Measurements from ENCODE around the gene OR1F1. TPM values are rescaled to one million over a fixed set of nuclear protein-coding genes. Genes with fewer than 3 reads are reported as not detected.

OR1F1 gene
- total and polyA plus RNA-seq, 9 of the 15 experiments (the other 6 are each of a cell fraction or from before 2014, with no cell fraction given), result 0.15 to 0.61 (median 0.35) TPM; not detected in 3

DNA sequence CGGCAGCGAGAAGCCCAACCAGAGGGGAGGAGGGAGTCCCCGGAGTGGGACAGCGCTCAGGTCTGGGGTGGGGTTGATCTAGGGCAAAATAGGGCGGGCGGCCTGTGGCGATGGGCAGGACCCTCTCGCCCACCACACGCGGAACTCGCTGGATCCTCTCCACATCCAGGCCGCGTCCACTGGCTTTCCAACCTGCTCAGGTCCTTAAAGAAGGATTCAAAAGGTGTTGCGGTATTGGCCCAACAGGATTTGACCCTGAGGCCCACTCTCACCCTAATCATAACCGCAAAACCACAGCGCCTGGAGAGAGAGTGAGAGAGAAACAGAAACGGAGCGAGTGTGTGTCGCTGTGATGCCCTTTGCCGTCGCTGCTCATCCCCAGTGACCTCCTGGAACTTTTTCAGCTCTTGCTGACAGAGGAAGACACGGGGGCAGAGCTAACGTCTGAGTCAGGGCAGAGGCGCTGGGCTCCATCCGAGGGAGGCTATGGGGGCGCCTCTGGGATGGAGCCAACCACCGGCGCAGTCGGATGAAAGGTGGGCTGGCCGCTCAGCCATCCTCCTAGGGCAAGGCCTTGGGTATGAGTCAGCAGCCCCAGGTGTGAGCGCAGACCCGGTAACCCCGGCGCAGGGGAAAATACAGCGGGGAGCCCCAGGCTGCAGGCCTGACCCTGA lies 16.7 kb upstream of the OR1F1 start (continued):
- TF ChIP-seq, protein P1, sequence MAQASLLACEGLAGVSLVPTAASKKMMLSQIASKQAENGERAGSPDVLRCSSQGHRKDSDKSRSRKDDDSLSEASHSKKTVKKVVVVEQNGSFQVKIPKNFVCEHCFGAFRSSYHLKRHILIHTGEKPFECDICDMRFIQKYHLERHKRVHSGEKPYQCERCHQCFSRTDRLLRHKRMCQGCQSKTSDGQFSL (CRISPR knock-in tag; IDR thresholded peaks at IDR 0.05), result no peak
- TF ChIP-seq, protein P1 (tag; IDR thresholded peaks at IDR 0.05), result no peak
- no peak for TF ChIP-seq ZNF561 (CRISPR knock-in tag; conservative IDR thresholded peaks at IDR 0.05)
- TF ChIP-seq CEBPB (tag; IDR thresholded peaks at IDR 0.05), result no peak
- no peak for TF ChIP-seq CBX1 (IDR thresholded peaks at IDR 0.05; ENCODE audit: low read depth)
- TF ChIP-seq NCOA2 (IDR thresholded peaks at IDR 0.05; ENCODE audit: partially characterized antibody in 2 of 2), result no peak
- TF ChIP-seq TRIM28 (IDR thresholded peaks at IDR 0.05), result no peak
- peak; percentile 85 for TF ChIP-seq ZBTB1 (CRISPR knock-in tag; IDR thresholded peaks at IDR 0.05; ENCODE audit: borderline replicate concordance, low read depth)
- TF ChIP-seq U2AF2 (optimal IDR thresholded peaks at IDR 0.05; ENCODE audit: low read depth, low read length), result no peak
- TF ChIP-seq NFXL1 (CRISPR knock-in tag; IDR thresholded peaks at IDR 0.05), result no peak
- no peak for TF ChIP-seq TGIF2 (CRISPR knock-in tag; IDR thresholded peaks at IDR 0.05)
- no peak for TF ChIP-seq CHCHD3 (CRISPR knock-in tag; IDR thresholded peaks at IDR 0.05)
- no peak for TF ChIP-seq NONO (IDR thresholded peaks at IDR 0.05; ENCODE audit: low read depth in 2 of 2, low read length in 1 of 2)
- TF ChIP-seq C11orf30 (IDR thresholded peaks at IDR 0.05; ENCODE audit: low read depth), result 0 out of 2 replicates have a peak, but pooled peaks have one; percentile 21
- no peak for TF ChIP-seq ZNF354B (CRISPR knock-in tag; IDR thresholded peaks at IDR 0.05)
- no peak for TF ChIP-seq ZNF324 (CRISPR knock-in tag; IDR thresholded peaks at IDR 0.05)
- no peak for TF ChIP-seq USF2 (CRISPR knock-in tag; IDR thresholded peaks at IDR 0.05)
- no peak for TF ChIP-seq GATAD2A (IDR thresholded peaks at IDR 0.05)
- no peak for TF ChIP-seq ZNF134 (CRISPR knock-in tag; conservative IDR thresholded peaks at IDR 0.05)
- no peak for TF ChIP-seq HMG20A (CRISPR knock-in tag; conservative IDR thresholded peaks at IDR 0.05)
- no peak for TF ChIP-seq TAF7 (tag; IDR thresholded peaks at IDR 0.05)
- TF ChIP-seq ZNF217 (CRISPR knock-in tag; IDR thresholded peaks at IDR 0.05), result no peak
- peak; percentile 15; the same call in 1 of the 2 replicates for TF ChIP-seq CBFA2T3 (IDR thresholded peaks at IDR 0.05)
- no peak for TF ChIP-seq FOXP4 (CRISPR knock-in tag; IDR thresholded peaks at IDR 0.05; ENCODE audit: borderline replicate concordance)
- TF ChIP-seq ZNF764 (CRISPR knock-in tag; IDR thresholded peaks at IDR 0.05; ENCODE audit: low read depth), result no peak
- no peak for TF ChIP-seq YY1 (IDR thresholded peaks at IDR 0.05; ENCODE audit: borderline replicate concordance in 1 of 3, control insufficient read depth in 1 of 3, extremely low read depth in 1 of 3, insufficient read depth in 3 of 3, insufficient read length in 1 of 3, insufficient replicate concordance in 2 of 3, low read depth in 1 of 3, low read length in 2 of 3)
- no peak for TF ChIP-seq MEF2A (IDR thresholded peaks at IDR 0.05; ENCODE audit: control insufficient read depth, low read depth, low read length)
- TF ChIP-seq MCM3 (IDR thresholded peaks at IDR 0.05), result no peak
